ENCODE data around the gene TMEM101.

DNA sequence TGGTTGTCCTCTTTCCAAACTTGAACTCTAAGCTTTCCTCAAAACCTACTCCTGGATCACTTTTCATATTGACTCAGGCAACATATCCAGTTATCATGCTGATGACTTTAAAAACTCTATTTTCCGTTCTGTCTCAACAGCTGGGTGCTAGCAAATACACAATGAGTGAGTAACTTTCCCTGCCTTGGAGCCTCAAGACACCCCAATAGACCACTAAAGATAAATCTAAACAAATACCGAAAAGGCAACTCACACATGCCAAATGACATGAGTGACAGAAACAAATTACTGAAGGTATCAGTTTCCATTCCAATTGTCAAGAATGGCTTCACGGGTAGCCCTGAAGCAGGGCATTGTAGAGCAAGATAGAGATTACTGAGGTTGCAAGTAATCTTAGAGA is 15.7 kb upstream of the TMEM101 start:
- TF ChIP-seq, protein P1, sequence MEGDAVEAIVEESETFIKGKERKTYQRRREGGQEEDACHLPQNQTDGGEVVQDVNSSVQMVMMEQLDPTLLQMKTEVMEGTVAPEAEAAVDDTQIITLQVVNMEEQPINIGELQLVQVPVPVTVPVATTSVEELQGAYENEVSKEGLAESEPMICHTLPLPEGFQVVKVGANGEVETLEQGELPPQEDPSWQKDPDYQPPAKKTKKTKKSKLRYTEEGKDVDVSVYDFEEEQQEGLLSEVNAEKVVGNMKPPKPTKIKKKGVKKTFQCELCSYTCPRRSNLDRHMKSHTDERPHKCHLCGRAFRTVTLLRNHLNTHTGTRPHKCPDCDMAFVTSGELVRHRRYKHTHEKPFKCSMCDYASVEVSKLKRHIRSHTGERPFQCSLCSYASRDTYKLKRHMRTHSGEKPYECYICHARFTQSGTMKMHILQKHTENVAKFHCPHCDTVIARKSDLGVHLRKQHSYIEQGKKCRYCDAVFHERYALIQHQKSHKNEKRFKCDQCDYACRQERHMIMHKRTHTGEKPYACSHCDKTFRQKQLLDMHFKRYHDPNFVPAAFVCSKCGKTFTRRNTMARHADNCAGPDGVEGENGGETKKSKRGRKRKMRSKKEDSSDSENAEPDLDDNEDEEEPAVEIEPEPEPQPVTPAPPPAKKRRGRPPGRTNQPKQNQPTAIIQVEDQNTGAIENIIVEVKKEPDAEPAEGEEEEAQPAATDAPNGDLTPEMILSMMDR (IDR thresholded peaks at IDR 0.05; ENCODE audit: low read depth, low read length, poor library complexity, severe bottlenecking): no peak
- no peak for TF ChIP-seq EZH2phosphoT487 (IDR thresholded peaks at IDR 0.05; ENCODE audit: borderline replicate concordance, low read length)

Data from DOHH2 (cell line).